Melanocyte of skin (primary cell): Measurements from ENCODE around the gene EIF4G1. TPM values are rescaled to one million over a fixed set of nuclear protein-coding genes. Genes with fewer than 3 reads are reported as not detected.

Source experiments
- small RNA-seq, 2 donors: library from RNA; depleted of rRNA; stranded (forward); fragments of <200 nt; gene quantifications; one replicate each; pipeline ENCODE3, GENCODE V24; 2012
- total RNA-seq, 2 donors: library from RNA; depleted of rRNA; stranded (reverse); fragments of >200 nt; gene quantifications; 2 replicates each; pipeline ENCODE4 v1.2.3, GENCODE V29; 2012

EIF4G1 gene, protein sequence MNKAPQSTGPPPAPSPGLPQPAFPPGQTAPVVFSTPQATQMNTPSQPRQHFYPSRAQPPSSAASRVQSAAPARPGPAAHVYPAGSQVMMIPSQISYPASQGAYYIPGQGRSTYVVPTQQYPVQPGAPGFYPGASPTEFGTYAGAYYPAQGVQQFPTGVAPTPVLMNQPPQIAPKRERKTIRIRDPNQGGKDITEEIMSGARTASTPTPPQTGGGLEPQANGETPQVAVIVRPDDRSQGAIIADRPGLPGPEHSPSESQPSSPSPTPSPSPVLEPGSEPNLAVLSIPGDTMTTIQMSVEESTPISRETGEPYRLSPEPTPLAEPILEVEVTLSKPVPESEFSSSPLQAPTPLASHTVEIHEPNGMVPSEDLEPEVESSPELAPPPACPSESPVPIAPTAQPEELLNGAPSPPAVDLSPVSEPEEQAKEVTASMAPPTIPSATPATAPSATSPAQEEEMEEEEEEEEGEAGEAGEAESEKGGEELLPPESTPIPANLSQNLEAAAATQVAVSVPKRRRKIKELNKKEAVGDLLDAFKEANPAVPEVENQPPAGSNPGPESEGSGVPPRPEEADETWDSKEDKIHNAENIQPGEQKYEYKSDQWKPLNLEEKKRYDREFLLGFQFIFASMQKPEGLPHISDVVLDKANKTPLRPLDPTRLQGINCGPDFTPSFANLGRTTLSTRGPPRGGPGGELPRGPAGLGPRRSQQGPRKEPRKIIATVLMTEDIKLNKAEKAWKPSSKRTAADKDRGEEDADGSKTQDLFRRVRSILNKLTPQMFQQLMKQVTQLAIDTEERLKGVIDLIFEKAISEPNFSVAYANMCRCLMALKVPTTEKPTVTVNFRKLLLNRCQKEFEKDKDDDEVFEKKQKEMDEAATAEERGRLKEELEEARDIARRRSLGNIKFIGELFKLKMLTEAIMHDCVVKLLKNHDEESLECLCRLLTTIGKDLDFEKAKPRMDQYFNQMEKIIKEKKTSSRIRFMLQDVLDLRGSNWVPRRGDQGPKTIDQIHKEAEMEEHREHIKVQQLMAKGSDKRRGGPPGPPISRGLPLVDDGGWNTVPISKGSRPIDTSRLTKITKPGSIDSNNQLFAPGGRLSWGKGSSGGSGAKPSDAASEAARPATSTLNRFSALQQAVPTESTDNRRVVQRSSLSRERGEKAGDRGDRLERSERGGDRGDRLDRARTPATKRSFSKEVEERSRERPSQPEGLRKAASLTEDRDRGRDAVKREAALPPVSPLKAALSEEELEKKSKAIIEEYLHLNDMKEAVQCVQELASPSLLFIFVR (N-terminal part only)
- 100 to 1,000 TPM; 191 to 328 TPM for total RNA-seq

DNA sequence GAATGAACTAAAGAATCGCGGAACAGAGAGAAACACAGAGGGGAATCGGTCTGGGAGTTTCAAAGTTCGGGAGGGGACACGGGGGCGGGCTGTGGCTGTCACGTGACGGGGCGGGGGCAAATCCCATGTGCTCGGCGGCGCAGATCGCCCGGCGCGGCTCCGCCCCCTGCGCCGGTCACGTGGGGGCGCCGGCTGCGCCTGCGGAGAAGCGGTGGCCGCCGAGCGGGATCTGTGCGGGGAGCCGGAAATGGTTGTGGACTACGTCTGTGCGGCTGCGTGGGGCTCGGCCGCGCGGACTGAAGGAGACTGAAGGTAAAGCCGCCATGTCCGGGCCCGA lies at the start of gene EIF4G1:
Gene EIF4G1, plus strand, starts transcription at position 244 of the 337 bp plus-strand sequence. CDS start 1,191 bp downstream, outside the sequence.

DNA sequence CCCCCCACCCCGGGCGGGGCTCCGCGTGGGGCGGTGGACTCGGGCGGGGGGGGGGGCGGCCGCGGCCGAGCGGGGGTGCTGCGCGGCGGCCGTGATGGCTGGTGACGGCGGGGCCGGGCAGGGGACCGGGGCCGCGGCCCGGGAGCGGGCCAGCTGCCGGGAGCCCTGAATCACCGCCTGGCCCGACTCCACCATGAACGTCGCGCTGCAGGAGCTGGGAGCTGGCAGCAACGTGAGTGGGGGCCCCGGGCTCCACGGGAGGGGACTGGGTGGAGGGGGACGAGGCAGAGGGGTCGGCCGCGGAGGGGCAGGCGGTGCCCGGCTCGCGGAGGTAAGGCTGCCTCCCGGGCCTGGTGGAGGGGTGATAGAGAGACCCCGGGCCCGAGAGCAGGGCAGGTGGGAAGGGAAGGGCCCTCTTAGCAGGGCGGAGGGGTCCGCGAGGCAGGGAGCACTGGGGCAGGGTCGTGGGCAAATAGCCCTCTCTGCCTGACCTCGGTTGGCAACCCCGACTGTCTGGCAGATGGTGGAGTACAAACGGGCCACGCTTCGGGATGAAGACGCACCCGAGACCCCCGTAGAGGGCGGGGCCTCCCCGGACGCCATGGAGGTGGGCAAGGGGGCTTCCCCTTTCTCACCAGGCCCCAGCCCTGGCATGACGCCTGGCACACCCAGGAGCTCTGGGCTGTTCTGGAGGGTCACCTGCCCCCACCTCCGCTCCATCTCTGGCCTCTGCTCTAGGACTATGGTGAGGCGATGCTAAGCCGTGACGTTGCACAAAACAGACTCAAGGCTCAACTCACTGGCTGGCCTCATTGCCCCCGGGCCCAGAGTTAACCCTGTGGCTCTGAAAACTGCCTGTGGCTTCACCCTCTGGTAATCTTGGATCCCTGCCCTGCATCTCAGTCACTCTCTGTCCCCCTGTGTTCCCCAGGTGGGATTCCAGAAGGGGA lies 38.2 kb upstream of the EIF4G1 start, which contains the start of gene ECE2:
Gene ECE2, plus strand, starts transcription at position 62 of the 950 bp plus-strand sequence. Its CDS starts 132 bp downstream, at position 194.

DNA sequence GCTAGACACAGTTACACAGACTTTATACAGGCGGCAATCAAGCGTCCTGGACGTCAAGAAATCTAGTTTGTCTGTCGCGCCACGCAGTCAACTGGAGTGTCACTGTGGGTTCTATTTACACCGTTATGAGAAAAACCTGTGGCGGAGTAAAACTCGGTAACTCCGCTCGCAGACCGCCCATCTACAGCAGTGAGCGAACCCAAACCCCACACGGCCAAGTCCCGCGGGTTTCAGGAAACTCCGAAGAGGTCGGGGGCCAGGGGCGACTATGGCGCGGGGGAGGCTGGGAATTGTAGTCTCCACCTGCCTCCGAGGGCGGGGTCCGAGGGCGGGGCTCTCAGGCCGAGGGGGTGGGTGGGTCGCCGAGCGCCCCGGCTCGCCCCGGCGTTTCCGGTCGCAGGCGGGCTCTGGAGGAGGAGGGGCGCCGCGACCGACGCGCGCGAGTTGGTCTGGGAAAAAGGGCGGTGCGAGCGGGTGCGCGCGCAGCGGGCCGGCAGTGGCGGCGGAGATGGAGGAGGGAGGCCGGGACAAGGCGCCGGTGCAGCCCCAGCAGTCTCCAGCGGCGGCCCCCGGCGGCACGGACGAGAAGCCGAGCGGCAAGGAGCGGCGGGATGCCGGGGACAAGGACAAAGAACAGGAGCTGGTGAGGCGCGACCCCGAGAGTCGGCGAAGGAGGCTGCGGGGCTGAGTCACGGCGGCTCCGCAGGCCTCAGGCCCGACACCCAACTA lies 15.5 kb upstream of the EIF4G1 start, which contains the start of gene PSMD2:
Gene PSMD2, plus strand, starts transcription at position 483 of the 729 bp plus-strand sequence. Its CDS starts 26 bp downstream, at position 509.

DNA sequence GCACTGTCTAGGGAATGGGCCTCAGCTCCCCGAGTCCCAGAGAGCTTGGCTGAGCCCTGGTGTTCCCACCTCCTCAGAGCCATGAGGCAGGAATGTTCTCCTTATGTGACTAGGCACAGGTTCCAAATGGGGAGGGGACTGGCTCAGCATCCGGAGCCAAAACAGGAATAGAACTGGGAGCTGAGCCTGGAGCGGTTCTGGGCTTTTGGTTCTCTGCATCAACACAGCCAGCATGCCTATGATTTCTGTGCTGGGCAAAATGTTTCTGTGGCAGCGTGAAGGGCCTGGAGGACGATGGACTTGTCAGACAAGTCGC lies 23.0 kb downstream of the EIF4G1 start, which contains the start of gene FAM131A:
Gene FAM131A, plus strand, starts transcription at position 202 of the 316 bp plus-strand sequence. Its CDS starts 31 bp downstream, at position 233.

DNA sequence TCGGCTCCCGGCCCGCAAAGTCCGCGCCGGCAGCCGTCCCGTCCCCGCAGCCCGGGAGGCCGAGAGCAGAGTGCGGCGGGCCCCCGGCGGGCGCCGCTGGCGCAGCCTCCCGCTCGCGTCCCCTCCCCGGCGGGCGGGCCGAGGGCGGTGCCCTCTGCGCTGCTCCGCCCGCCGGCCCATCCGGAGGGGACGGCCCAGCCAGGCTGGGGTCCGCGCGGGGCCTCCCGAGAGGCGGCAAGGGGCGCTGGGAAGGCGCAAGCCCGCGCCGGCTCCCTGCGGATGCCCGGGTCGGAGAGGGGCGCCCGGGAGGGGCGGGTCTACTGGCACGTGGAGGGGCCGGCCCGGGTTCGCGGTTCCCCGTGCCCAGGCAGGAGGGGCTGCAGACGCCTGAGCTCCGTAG lies 47.1 kb downstream of the EIF4G1 start, which contains the start of the genes CLCN2 and POLR2H:
Gene CLCN2, minus strand, starts transcription at position 74 of the 400 bp plus-strand sequence. CDS start 126 bp downstream, outside the sequence.
Gene POLR2H, plus strand, starts transcription at position 179 of the 400 bp plus-strand sequence. CDS start 1,783 bp downstream, outside the sequence.

DNA sequence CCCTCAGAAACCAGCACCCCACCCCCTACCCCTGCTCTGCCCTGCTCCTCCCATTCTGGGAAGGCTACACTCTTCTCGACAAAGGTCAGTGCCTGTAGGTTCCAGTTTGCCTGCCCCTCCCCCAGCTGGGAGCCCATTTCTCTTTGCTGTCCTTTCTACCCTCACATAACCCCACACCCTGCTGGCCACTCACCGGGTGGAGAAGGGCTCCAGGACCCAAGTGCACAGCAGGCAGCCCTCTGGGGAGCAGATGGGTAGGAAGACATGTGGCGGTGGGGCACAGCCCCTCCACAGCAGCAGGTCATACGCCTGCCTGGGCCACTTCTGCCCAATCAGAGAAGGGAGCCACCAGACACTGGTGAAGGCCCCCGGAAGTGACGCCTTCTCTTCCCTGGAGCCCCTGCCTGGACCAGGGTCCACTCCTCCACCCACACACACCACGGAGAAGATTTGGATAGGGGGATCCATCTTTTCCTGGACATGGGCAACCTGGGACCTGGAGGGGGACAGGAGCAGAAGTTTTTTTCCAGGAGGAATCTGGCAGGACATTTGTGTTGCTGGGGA lies 63.6 kb downstream of the EIF4G1 start, which contains the start of gene THPO:
Gene THPO, minus strand, starts transcription at position 326 of the 564 bp plus-strand sequence. CDS start 1,948 bp downstream, outside the sequence.

DNA sequence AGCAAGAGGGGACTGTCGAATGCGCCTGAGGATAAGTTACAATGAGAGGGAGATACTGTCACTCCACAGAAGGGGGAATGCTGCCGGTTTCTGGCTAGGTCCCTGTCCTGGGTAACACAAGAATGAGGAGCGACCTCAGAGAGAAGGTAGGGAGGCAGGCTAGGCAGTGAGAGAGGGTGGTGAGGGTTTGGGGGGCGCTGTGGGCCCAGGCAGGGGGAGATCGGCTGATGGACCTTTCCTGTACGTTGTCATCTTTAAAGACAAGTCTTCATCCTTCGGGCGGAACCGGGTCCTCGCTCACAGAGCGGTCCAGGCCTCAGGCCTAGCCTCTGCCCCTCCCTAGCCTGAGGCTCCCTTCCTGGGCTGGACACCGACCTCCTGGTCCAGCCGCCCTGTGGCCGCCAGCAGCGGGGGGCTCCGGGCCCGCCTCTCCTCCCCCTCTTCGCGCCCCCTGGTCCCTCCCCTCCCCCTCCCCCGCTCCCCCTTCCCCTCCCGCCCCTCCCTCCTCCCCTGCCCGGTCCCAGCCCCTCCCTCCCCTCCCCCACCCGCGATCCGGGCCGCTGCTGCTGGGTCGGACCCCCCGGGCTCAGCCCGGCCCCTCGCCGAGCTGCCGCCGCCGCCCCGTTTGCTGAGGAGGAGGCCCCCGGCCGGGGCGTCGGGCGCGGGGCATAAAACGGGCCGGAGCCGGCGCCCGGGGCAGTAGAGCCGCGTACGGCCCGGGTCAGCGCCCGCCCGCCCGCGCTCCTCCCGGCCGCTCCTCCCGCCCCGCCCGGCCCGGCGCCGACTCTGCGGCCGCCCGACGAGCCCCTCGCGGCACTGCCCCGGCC lies 65.2 kb downstream of the EIF4G1 start, which contains the start of gene CHRD:
Gene CHRD, plus strand, starts transcription at position 697 of the 827 bp plus-strand sequence. CDS start 265 bp downstream, outside the sequence.

Small RNA genes within 50 kb of the gene (small RNA-seq; reads per million reads assigned to genes)
- gene SNORD66: 701 to 1,006 reads per million in 2 donors

Other genes starting within 250 kb of the EIF4G1 start
- not detected for gene HTR3E, start 217.5 kb upstream of the EIF4G1 start, total RNA-seq
- gene EIF2B5, start 179.2 kb upstream of the EIF4G1 start, total RNA-seq: 10 to 100 TPM; 35.4 to 45.6 TPM
- gene DVL3, start 159.2 kb upstream of the EIF4G1 start, total RNA-seq: 10 to 100 TPM; 41.0 to 54.7 TPM
- gene AP2M1, start 139.8 kb upstream of the EIF4G1 start, total RNA-seq: 100 to 1,000 TPM; 214 to 239 TPM
- gene ABCF3, start 128.4 kb upstream of the EIF4G1 start, total RNA-seq: 10 to 100 TPM; 39.9 to 52.9 TPM
- gene VWA5B2, start 85.0 kb upstream of the EIF4G1 start, total RNA-seq: not detected
- 10 to 100 TPM; 68.8 to 88.9 TPM for gene ALG3, start 65.6 kb upstream of the EIF4G1 start, total RNA-seq
- 1 to 10 TPM; 3.8 to 9.0 TPM for gene EEF1AKMT4, start 64.9 kb upstream of the EIF4G1 start, total RNA-seq
- under 1 TPM; 0.33 to 0.69 TPM for gene CAMK2N2, start 53.1 kb upstream of the EIF4G1 start, total RNA-seq
- not detected for gene ECE2, start 38.6 kb upstream of the EIF4G1 start, total RNA-seq
- 100 to 1,000 TPM; 324 to 411 TPM for gene PSMD2, start 15.4 kb upstream of the EIF4G1 start, total RNA-seq
- gene FAM131A, start 23.0 kb downstream of the EIF4G1 start, total RNA-seq: 10 to 100 TPM; 15.7 to 22.7 TPM
- 1 to 10 TPM; 4.1 to 6.7 TPM for gene CLCN2, start 47.0 kb downstream of the EIF4G1 start, total RNA-seq
- 100 to 1,000 TPM in 1 of 2 donors, 10 to 100 TPM in 1; 40.3 to 102 TPM for gene POLR2H, start 47.1 kb downstream of the EIF4G1 start, total RNA-seq
- gene THPO, start 63.6 kb downstream of the EIF4G1 start, total RNA-seq: not detected
- under 1 TPM in 1 of 2 donors, not detected in 1; 0.34 TPM for gene CHRD, start 65.4 kb downstream of the EIF4G1 start, total RNA-seq
- 1 to 10 TPM in 1 of 2 donors, under 1 TPM in 1; 0.34 to 1.3 TPM for gene EPHB3, start 247.2 kb downstream of the EIF4G1 start, total RNA-seq